Naive thymus-derived CD8-positive, alpha-beta T cell (primary cell): Measurements from ENCODE around the gene TNS1. TPM values are rescaled to one million over a fixed set of nuclear protein-coding genes. Genes with fewer than 3 reads are reported as not detected.
A peak's percentile ranks its signal among the peaks of the same experiment; 100 is the strongest.

Experiments used
- ATAC-seq, 2 donors: fragments of 150-1000 bp; cut with Tn5 transposase in 1 of 2; sonication (Bioruptor Pico), chemical (Tn5 transposase) in 1 of 2; 1 replicate in 1 of 2; 2 replicates in 1 of 2; pipeline ENCODE4 v1.10.0; 2021; ENCODE audit warnings: mild to moderate bottlenecking in 2 of 2, moderate library complexity in 2 of 2
- POLR2A ChIA-PET: fragments of 350-600 bp; sonication (Branson Sonifier 250); formaldehyde crosslinking; loops from one replicate; lab custom pipeline; 2021; ENCODE audit warnings: antibody characterized with exemption; lab: Charles Lee
- DNase-seq, 10 donors: peaks; one replicate each; pipeline versions ENCODE4 v3.0.0 to v3.0.0-alpha.2; 2020 to 2022
- H3K27ac Mint-ChIP-seq, 10 donors: one replicate each; pipeline ENCODE4 v1.8.0; 2020 to 2022; ENCODE audit warnings: mild to moderate bottlenecking in 10 of 10, mixed read lengths in 10 of 10, moderate library complexity in 4 of 10, inconsistent platforms in 1 of 10
- H3K27me3 Mint-ChIP-seq, 5 donors: one replicate each; pipeline ENCODE4 v1.8.0; 2021 to 2022; ENCODE audit warnings: mixed read lengths in 5 of 5
- H3K36me3 Mint-ChIP-seq, 3 donors: one replicate each; pipeline ENCODE4 v1.8.0; 2020 to 2022; ENCODE audit warnings: mixed read lengths in 3 of 3, mild to moderate bottlenecking in 2 of 3, inconsistent platforms in 1 of 3
- H3K4me1 Mint-ChIP-seq, 4 donors: one replicate each; pipeline ENCODE4 v1.8.0; 2021 to 2022; ENCODE audit warnings: mixed read lengths in 4 of 4
- H3K4me3 Mint-ChIP-seq, 10 donors: one replicate each; pipeline ENCODE4 v1.8.0; 2020 to 2022; ENCODE audit warnings: mild to moderate bottlenecking in 10 of 10, mixed read lengths in 10 of 10, moderate library complexity in 6 of 10, inconsistent platforms in 1 of 10
- H3K9me3 Mint-ChIP-seq, 9 donors: one replicate each; pipeline ENCODE4 v1.8.0; 2020 to 2022; ENCODE audit warnings: mixed read lengths in 9 of 9, mild to moderate bottlenecking in 3 of 9, inconsistent platforms in 1 of 9, moderate library complexity in 1 of 9
- polyA plus RNA-seq, 3 donors: library from polyadenylated mRNA; unstranded; fragments of 300-500 nt; fragmentation: Illumina TruSeq; gene quantifications; one replicate each; pipeline ENCODE4 v1.2.3, GENCODE V29; 2021
- total RNA-seq, 8 experiments: library from RNA in 2 of 8; stranded (reverse) in 2 of 8; gene quantifications; one replicate each; pipeline ENCODE4 v1.2.3 and lab custom pipeline; 2021 to 2026

TNS1 gene
- total and polyA plus RNA-seq, 5 experiments from 2014 or later: 0.21 to 0.47 TPM; not detected in 3

DNA sequence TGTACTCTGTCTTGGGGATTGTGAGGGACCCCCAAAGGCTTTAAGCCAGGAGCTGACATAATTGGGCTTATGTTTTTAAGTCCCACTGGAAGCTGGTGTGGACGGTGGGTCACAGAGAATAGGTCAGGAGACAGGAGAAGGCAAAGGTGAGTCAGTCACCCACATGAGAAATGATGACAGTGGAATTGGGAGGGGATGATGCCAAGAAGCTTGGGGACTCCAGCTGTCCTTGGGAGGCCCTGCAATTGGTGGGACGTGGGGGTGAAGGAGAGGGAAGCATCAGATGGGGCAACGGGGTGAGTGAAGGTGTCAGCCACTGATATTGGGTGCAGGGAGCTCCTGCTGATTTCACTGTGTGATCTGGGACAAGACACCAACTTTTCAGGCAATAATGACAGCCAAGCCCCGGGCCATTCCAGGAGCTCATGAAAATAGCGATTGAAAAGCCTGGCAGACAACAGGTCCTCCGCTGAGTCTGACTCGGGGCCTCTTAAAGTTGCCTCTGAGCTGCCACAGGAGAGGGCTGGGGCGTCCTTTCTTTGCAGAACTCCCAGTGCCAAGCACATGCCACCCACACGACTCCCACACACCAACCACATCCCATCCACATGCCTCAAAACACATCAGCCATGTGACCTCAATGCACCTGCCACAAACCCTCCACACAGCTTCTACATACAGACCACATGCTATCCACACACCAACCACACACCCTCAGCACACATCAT is 13.4 kb downstream of the TNS1 start:
- H3K27me3 Mint-ChIP-seq: peaks cover 10 to 26% (median 16%) of the 10 kb centered on the region in 5 donors
- H3K36me3 Mint-ChIP-seq: no peaks in the 10 kb centered on the region
- ATAC-seq (no peak), DNase-seq (peak in 1 of 10 donors; percentile 14)
- no peaks in the 10 kb centered on the region for H3K9me3 Mint-ChIP-seq
- H3K4me1 Mint-ChIP-seq: peaks cover 0 to 9% (median 2%) of the 10 kb centered on the region in 4 donors
- H3K27ac Mint-ChIP-seq: peak overlapping the region in 1 of 10 donors; percentile 41
- H3K4me3 Mint-ChIP-seq: no peak overlapping the region
- POLR2A ChIA-PET: no interaction called here

DNA sequence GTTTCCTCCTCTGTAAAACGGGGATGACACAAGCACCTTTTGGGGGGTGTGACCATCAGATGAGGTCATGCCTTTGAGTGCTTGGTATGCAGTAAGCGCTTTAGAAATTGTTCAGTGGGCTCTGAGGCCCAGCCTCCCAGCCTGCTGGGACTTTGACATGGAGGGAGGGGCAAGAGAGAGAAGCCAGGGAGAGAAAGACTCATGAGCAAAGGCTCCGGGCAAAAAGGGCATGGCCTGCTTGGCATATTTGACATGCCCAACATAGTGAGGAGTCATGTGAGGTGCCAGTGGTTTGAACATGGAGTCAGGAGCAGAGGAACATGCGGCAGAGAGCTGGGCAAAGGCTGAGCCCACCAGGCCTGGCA is 14.0 kb downstream of the TNS1 start:
- H3K4me1 Mint-ChIP-seq: peaks cover 0 to 9% (median 2%) of the 10 kb centered on the region in 4 donors
- H3K4me3 Mint-ChIP-seq: no peak overlapping the region
- peak overlapping the region in 1 of 10 donors; percentile 41 for H3K27ac Mint-ChIP-seq
- H3K9me3 Mint-ChIP-seq: no peaks in the 10 kb centered on the region
- POLR2A ChIA-PET: no interaction called here
- peaks cover 10 to 26% (median 16%) of the 10 kb centered on the region in 5 donors for H3K27me3 Mint-ChIP-seq
- no peak for DNase-seq
- H3K36me3 Mint-ChIP-seq: no peaks in the 10 kb centered on the region
- ATAC-seq: no peak

DNA sequence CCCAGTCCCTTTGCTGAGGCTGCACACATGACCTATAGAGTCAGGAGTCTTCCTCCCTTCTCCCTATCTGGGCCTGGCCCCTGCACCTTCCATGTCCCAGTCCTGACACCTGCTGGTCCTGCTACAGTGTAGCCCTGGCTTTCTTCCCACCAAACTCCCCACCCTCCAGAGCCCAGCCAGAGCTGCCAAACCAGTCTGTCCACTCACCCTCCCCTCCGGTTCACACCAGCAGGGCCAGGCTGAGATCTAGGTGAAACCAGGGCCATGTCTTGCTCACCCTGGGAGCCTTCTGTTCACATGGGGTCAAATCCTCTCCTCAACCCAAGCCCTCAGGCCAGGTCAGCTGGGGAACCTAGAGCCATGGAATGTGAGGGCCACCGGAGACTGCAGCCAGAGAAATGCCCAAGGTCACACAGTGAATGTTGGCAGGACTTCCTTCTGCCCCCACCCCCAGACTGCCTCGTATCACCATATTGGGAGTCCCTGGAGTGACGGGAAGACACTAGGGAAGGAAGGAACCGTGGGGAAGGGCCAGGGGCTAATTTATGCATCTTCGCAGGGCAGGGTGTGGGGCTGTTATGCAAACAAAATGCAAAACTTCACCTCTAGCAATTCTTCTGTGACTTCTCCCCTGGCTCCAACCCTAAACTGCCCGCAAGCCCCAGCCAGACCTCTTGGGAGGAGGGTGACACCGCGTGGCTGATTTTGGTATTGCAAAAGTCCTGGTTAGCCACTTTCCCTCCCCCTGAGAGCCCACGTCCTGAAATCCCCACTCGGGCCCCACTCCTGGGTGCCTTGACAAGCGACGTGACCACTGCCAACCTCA is 14.6 kb downstream of the TNS1 start:
- Mint-ChIP-seq H3K36me3 (no peaks in the 10 kb centered on the region), H3K9me3 (no peaks in the 10 kb centered on the region), H3K27ac (no peak overlapping the region), H3K4me1 (peaks cover 0 to 9% (median 2%) of the 10 kb centered on the region in 4 donors), H3K27me3 (peaks cover 10 to 23% (median 10%) of the 10 kb centered on the region in 5 donors), H3K4me3 (no peak overlapping the region)
- DNase-seq (peak; percentile 13 to 77 (median 46)), ATAC-seq (peak in 1 of 2 donors; percentile 48)
- POLR2A ChIA-PET: no interaction called here

- DNase-seq (no peak), ATAC-seq (no peak)
- H3K36me3 Mint-ChIP-seq: no peaks in the 10 kb centered on the region
- H3K27me3 Mint-ChIP-seq: peaks cover 4 to 17% (median 6%) of the 10 kb centered on the region in 5 donors
- peaks cover 0 to 9% (median 2%) of the 10 kb centered on the region in 4 donors for H3K4me1 Mint-ChIP-seq
- H3K9me3 Mint-ChIP-seq: no peaks in the 10 kb centered on the region
- no peak overlapping the region for H3K4me3 Mint-ChIP-seq
- no peak overlapping the region for H3K27ac Mint-ChIP-seq
- POLR2A ChIA-PET: no interaction called here
Observed at GRCh38 chr2:217987391-217987790, 15.4 kb downstream of the TNS1 start.

DNA sequence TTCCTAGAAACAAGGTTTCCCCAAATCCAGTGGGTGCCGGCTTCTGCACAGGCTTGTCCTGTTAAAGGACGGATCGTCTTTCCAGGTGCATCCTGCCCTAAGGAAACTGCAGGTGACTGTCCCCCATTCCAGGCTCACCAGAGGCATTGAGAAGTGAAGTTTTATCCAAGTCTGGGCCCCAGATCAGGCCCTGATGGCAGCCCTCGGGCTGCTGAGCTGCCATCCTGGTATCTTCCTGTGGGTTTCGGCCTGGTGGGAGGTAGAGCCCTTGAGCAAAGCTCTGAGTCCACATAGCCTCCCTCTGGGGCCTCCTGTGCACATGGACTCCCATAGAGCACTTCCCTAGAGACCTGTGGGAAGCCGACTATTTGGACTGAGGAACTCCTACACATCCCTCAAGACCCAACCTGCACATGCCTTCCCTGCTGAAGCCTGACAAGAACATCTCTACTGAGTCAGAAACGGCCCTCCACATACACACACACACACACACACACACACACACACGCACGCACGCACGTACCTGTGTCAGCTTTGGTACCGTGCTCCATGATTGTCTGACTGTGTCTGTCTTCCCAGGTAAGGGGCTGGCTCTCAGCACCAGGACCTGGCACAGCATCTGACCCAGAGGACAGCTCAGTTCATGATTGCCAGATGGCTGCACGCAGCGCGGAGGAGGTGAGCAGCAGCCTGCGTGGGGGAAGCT is 16.4 kb downstream of the TNS1 start:
- POLR2A ChIA-PET: no interaction called here
- Mint-ChIP-seq H3K27me3 (peaks cover 0 to 12% (median 4%) of the 10 kb centered on the region in 5 donors), H3K4me1 (peaks cover 0 to 9% (median 2%) of the 10 kb centered on the region in 4 donors), H3K9me3 (peaks cover 0 to 4% (median 0%) of the 10 kb centered on the region in 9 donors), H3K36me3 (no peaks in the 10 kb centered on the region), H3K4me3 (no peak overlapping the region), H3K27ac (no peak overlapping the region)
- DNase-seq (no peak), ATAC-seq (no peak)

DNA sequence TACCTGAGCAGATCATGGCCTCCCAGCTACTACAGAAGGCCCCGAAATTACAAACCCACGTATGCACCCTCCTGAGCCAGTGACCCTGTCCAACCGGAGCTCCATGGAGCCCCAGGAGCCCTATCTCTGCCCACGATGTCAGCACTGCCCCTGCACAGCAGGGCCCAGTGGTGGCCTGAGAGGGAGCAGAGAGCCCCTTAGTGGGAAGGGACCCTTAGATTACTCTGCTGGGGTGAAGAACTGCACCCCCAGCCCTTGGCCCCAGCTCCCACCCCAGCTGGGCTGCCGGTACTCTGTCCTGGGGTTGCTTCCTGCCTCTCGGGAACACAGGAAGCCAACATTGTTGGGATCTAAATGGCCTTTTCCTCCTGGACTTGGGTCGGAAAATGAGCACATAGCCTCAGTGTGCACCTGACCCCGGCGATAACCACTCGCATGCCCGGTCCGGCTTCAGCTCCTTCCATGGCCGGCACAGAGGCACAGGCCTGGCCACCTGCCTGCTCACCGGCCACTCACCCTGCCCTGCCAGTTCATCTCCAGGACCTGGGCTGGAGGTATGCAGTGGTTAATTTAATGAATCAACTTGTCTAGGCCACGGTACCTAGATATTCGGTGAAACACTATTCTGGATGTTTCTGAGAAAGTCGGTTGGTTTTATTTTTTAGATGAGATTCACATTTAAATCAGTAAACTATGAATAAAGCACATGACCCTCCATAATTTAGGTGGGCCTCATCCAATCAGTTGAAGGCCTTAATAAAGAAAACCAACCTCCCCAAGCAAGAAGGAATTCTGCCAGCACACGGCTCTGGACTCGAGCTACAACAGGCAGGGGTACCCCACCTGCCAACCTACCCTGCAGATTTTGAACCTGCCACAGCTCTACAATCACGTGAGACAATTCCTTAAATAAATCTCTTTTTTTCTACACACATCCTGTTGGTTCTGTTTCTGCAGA is 19.2 kb downstream of the TNS1 start:
- Mint-ChIP-seq H3K27ac (no peak overlapping the region), H3K36me3 (no peaks in the 10 kb centered on the region), H3K4me3 (no peak overlapping the region), H3K4me1 (peaks cover 0 to 4% (median 0%) of the 10 kb centered on the region in 4 donors), H3K9me3 (peaks cover 0 to 4% (median 0%) of the 10 kb centered on the region in 9 donors), H3K27me3 (peaks cover 0 to 11% (median 4%) of the 10 kb centered on the region in 5 donors)
- POLR2A ChIA-PET: interaction anchor here (0.7 kb wide), 1 partner anchor 52 kb away, joined by 3 read pairs; no protein-coding TSS in a partner anchor
- no peak for ATAC-seq
- DNase-seq: no peak

DNA sequence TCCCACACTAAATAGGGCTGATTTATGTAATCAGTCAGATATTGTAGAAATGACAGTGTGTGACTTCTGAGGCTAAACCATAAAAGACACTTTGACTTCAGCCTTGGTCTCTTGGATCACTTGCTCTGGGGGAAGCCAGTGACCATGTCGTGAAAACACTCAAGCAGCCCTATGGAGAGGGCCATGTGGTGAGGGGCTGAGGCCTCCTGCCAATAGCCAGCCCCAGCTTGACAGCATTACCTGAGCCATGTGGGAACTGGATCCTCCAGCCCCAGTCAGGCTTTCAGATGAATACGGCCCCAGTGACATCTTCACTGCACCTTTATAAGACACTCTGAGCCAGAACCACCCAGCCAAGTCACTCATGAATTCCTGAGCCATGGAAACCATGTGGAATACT is 20.8 kb downstream of the TNS1 start:
- POLR2A ChIA-PET: no interaction called here
- H3K4me3 Mint-ChIP-seq: no peak overlapping the region
- H3K9me3 Mint-ChIP-seq: peaks cover 0 to 4% (median 0%) of the 10 kb centered on the region in 9 donors
- no peaks in the 10 kb centered on the region for H3K36me3 Mint-ChIP-seq
- ATAC-seq (no peak), DNase-seq (no peak)
- H3K27ac Mint-ChIP-seq: no peak overlapping the region
- peaks cover 0 to 6% (median 4%) of the 10 kb centered on the region in 5 donors for H3K27me3 Mint-ChIP-seq
- peaks cover 0 to 2% (median 0%) of the 10 kb centered on the region in 4 donors for H3K4me1 Mint-ChIP-seq

- no peaks in the 10 kb centered on the region for H3K36me3 Mint-ChIP-seq
- peaks cover 0 to 2% (median 0%) of the 10 kb centered on the region in 4 donors for H3K4me1 Mint-ChIP-seq
- H3K4me3 Mint-ChIP-seq: no peak overlapping the region
- peaks cover 0 to 6% (median 4%) of the 10 kb centered on the region in 5 donors for H3K27me3 Mint-ChIP-seq
- H3K27ac Mint-ChIP-seq: no peak overlapping the region
- DNase-seq (no peak), ATAC-seq (no peak)
- H3K9me3 Mint-ChIP-seq: peaks cover 0 to 4% (median 0%) of the 10 kb centered on the region in 9 donors
- POLR2A ChIA-PET: no interaction called here
Observed at GRCh38 chr2:217981084-217981730, 21.6 kb downstream of the TNS1 start.

DNA sequence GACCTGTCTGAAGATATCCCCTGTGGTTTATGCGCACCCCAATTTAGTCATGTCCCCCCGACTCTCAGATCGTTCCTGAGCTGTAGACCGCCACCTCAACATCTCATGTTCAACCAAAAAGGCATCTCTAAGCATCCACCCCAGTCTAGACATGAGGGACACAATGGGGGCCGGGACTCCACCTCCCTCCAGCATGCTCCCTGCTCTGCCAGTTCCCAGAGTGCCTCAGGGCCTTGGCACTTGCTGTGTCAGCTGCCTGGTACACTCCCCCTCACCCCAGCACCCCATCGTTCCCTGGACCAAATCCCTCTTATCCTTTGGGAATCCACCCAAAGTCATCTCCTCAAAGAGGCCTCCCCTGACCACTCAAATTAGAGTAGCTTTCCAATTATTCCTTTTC is 22.2 kb downstream of the TNS1 start:
- Mint-ChIP-seq H3K27me3 (peaks cover 0 to 6% (median 4%) of the 10 kb centered on the region in 5 donors), H3K4me1 (peaks cover 0 to 2% (median 0%) of the 10 kb centered on the region in 4 donors), H3K36me3 (no peaks in the 10 kb centered on the region), H3K27ac (no peak overlapping the region), H3K9me3 (peaks cover 0 to 4% (median 0%) of the 10 kb centered on the region in 9 donors), H3K4me3 (no peak overlapping the region)
- ATAC-seq (no peak), DNase-seq (no peak)
- POLR2A ChIA-PET: no interaction called here

GRCh38 chr2:217980036-217980435 is 22.8 kb downstream of the TNS1 start:
- ATAC-seq (no peak), DNase-seq (no peak)
- no peak overlapping the region for H3K27ac Mint-ChIP-seq
- POLR2A ChIA-PET: no interaction called here
- H3K4me3 Mint-ChIP-seq: no peak overlapping the region
- peaks cover 0 to 4% (median 0%) of the 10 kb centered on the region in 9 donors for H3K9me3 Mint-ChIP-seq
- no peaks in the 10 kb centered on the region for H3K36me3 Mint-ChIP-seq
- peaks cover 0 to 2% (median 0%) of the 10 kb centered on the region in 4 donors for H3K4me1 Mint-ChIP-seq
- peaks cover 0 to 6% (median 4%) of the 10 kb centered on the region in 5 donors for H3K27me3 Mint-ChIP-seq

DNA sequence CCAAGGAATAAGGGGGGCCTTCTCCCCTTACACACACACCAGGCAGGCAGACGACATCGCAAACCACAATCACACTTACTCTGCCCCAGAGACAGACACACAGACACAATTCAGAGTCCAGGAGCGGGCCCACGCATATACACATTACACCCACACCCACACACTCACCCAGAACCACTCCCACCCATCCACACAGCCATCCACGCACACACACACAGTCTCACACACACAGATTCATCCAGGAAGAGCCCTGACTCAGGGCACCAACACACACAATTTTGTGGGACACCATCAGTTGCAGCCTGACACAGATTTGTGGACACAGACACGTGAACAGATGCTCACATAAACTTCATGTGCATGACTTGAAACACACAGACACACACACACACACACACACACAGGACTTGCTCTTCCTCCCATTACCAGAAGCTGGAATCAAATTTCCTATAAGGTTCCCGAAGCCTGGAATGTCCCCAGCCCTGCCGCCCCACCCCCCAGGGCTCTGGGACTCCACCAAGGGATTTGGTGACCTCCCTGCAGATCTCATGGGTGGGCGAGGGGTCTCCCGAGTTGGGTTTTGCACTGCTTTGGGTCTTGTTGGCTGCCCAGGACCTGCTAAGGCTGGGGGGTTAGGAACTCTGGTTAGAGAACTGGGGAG is 23.5 kb downstream of the TNS1 start:
- Mint-ChIP-seq H3K27ac (no peak overlapping the region), H3K36me3 (no peaks in the 10 kb centered on the region), H3K27me3 (peaks cover 0 to 6% (median 4%) of the 10 kb centered on the region in 5 donors), H3K4me3 (no peak overlapping the region), H3K4me1 (peaks cover 0 to 2% (median 0%) of the 10 kb centered on the region in 4 donors), H3K9me3 (peaks cover 0 to 4% (median 0%) of the 10 kb centered on the region in 9 donors)
- no peak for ATAC-seq
- no peak for DNase-seq
- POLR2A ChIA-PET: no interaction called here
